ENCODE results near the gene USP5. TPM values are rescaled to one million over a fixed set of nuclear protein-coding genes. Genes with fewer than 3 reads are reported as not detected.

USP5 gene
- total RNA-seq, 2 experiments from 2014 or later: 31.8 to 33.4 TPM

DNA sequence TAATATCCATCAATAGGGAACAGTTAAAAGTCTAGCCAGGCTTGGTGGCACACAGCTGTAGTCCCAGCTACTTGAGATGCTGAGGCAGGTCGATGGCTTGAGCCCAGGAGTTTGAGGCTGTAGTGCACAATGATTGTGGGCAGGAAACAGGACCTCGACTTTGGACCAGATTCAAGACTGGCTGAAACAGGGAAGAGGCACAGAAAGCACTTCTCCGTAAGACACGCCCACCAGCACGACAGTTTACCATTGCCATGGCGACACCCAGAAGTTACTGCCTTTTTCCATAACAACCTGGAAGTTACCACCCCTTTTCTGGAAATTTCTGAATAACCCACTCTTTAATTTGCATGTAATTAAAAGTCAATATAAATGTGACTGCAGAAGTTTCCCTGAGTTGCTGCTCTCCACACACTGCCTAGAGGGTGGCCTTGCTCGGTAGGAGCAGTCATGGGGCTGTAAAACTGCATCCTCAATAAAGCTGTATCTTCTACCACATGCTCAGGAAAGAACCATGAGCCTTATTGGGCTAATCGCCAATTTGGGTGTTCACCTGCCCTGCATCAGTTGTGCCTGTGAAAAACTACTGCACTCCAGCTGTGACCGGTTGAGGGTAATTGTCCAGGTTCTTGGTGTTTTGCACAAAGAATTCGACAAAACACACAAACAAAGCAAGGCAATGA, 48.0 kb downstream of the USP5 start:
- Histone ChIP-seq H3K9me3 (ENCODE audit: control insufficient read depth in 1 of 2, insufficient read depth in 1 of 2, low read length in 2 of 2) (no peaks in the 10 kb centered on the region), H3K27ac (ENCODE audit: low read depth in 1 of 2, low read length in 2 of 2) (no peak overlapping the region), H3K4me3 (ENCODE audit: low read length) (no peak overlapping the region), H3K27me3 (ENCODE audit: control insufficient read depth in 1 of 2, insufficient read depth in 2 of 2, low read length in 2 of 2) (no peaks in the 10 kb centered on the region), H3K36me3 (ENCODE audit: insufficient read depth, low read length) (no peaks in the 10 kb centered on the region), H3K4me1 (ENCODE audit: insufficient read depth, low read length) (peaks cover 12% of the 10 kb centered on the region)
- Mint-ChIP-seq H3K4me3 (no peak overlapping the region), H3K27me3 (no peaks in the 10 kb centered on the region), H3K36me3 (ENCODE audit: low read depth) (no peaks in the 10 kb centered on the region), H3K4me1 (ENCODE audit: low read depth) (no peaks in the 10 kb centered on the region), H3K9me3 (no peaks in the 10 kb centered on the region), H3K27ac (no peak overlapping the region)
- intact Hi-C loops (cut with DNase I, micrococcal nuclease): loop anchor here in 1 of 2 experiments (10.0 kb wide), 1 partner anchor 295 kb away; no protein-coding TSS in a partner anchor
- CTCF ChIA-PET: interaction anchor here (1.3 to 2.2 kb wide), 2 partner anchors 9 to 27 kb away, joined by 5 to 12 read pairs; partner anchors contain the start of gene SPSB2
- DNase-seq (peak in 3 of 14 experiments; percentile 29 to 50 (median 48)), ATAC-seq (ENCODE audit: poor library complexity) (no peak)
- POLR2A ChIA-PET: interaction anchor here (1.2 to 1.5 kb wide), 2 partner anchors 27 to 44 kb away, joined by 3 to 4 read pairs; partner anchors contain the start of genes C12orf57 and RNU7-1
- TF ChIP-seq, protein P1, sequence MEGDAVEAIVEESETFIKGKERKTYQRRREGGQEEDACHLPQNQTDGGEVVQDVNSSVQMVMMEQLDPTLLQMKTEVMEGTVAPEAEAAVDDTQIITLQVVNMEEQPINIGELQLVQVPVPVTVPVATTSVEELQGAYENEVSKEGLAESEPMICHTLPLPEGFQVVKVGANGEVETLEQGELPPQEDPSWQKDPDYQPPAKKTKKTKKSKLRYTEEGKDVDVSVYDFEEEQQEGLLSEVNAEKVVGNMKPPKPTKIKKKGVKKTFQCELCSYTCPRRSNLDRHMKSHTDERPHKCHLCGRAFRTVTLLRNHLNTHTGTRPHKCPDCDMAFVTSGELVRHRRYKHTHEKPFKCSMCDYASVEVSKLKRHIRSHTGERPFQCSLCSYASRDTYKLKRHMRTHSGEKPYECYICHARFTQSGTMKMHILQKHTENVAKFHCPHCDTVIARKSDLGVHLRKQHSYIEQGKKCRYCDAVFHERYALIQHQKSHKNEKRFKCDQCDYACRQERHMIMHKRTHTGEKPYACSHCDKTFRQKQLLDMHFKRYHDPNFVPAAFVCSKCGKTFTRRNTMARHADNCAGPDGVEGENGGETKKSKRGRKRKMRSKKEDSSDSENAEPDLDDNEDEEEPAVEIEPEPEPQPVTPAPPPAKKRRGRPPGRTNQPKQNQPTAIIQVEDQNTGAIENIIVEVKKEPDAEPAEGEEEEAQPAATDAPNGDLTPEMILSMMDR (IDR thresholded peaks at IDR 0.05): no peak

DNA sequence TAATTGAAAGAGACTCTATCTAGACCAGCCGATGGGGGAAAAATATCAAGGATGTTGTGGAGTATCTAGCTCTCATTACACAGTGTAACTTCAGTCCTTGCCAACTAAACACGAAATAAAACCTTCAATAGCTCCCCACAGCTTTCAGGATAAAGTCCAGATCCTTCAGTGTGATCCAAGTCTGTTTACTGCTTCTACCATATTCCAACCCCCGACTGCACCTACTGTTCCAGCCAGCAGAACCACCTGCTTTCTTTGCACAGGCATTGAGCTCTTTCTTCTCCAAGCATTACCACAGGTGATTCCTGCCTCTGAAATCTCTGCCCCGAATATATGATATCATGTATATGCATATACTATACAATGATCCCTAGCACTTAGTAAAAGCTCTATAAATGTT, 50.5 kb downstream of the USP5 start:
- Histone ChIP-seq H3K27ac (ENCODE audit: low read depth in 1 of 2, low read length in 2 of 2) (no peak overlapping the region), H3K27me3 (ENCODE audit: control insufficient read depth in 1 of 2, insufficient read depth in 2 of 2, low read length in 2 of 2) (no peaks in the 10 kb centered on the region), H3K4me3 (ENCODE audit: low read length) (no peak overlapping the region), H3K9me3 (ENCODE audit: control insufficient read depth in 1 of 2, insufficient read depth in 1 of 2, low read length in 2 of 2) (no peaks in the 10 kb centered on the region), H3K4me1 (ENCODE audit: insufficient read depth, low read length) (peaks cover 21% of the 10 kb centered on the region), H3K36me3 (ENCODE audit: insufficient read depth, low read length) (no peaks in the 10 kb centered on the region)
- no peaks in the 10 kb centered on the region for H3K36me3 Mint-ChIP-seq (ENCODE audit: low read depth)
- H3K9me3 Mint-ChIP-seq: no peaks in the 10 kb centered on the region
- ATAC-seq (ENCODE audit: poor library complexity) (no peak), DNase-seq (no peak)
- POLR2A ChIA-PET: interaction anchor here (1.1 kb wide), 1 partner anchor 12 kb away, joined by 3 read pairs; no protein-coding TSS in a partner anchor
- intact Hi-C loops (cut with DNase I, micrococcal nuclease): loop anchor here in 1 of 2 experiments (10.0 kb wide), 1 partner anchor 292 kb away; no protein-coding TSS in a partner anchor
- no peaks in the 10 kb centered on the region for H3K4me1 Mint-ChIP-seq (ENCODE audit: low read depth)
- H3K27ac Mint-ChIP-seq: no peak overlapping the region
- CTCF ChIA-PET: interaction anchor here (1.5 to 2.6 kb wide), 2 partner anchors 11 to 35 kb away, joined by 4 to 15 read pairs; no protein-coding TSS in a partner anchor
- H3K4me3 Mint-ChIP-seq: no peak overlapping the region
- TF ChIP-seq, protein P1 (IDR thresholded peaks at IDR 0.05): no peak
- H3K27me3 Mint-ChIP-seq: no peaks in the 10 kb centered on the region

DNA sequence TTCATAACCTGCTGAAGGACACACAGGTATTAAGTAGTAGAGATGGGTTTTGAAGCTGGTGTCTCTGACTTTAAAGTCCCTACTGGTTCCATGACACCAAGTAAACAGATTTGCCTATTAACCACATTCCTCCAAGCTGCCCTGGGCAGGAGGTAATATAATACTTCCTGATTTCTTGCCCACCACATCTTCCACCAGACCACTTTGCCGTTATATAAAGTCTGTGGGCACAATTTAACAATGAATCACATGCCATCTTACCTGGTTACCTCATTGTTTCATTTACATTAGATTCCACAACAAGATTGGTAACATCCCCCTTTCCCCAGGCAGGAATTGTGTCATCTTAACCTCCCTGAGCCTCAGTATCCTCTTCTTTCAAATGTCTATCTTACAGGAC, 51.8 kb downstream of the USP5 start:
- ChIA-PET CTCF (interaction anchor here (1.9 to 5.6 kb wide), 6 partner anchors 13 to 58 kb away, joined by 6 to 43 read pairs (median 12); partner anchors contain the start of gene SPSB2), POLR2A (interaction anchor here (1.1 to 3.0 kb wide), 4 partner anchors 10 to 40 kb away, joined by 3 to 14 read pairs (median 13); partner anchors contain the start of genes C12orf57, RNU7-1 and SPSB2)
- no peak overlapping the region for H3K4me3 ChIP-seq (ENCODE audit: low read length)
- intact Hi-C loops (cut with DNase I, micrococcal nuclease): loop anchor here (1.0 to 10.0 kb wide), 4 partner anchors 12 to 291 kb away; partner anchors contain the start of gene SPSB2 (in 1 of the 2)
- no peaks in the 10 kb centered on the region for H3K36me3 ChIP-seq (ENCODE audit: insufficient read depth, low read length)
- H3K27ac ChIP-seq (ENCODE audit: low read depth in 1 of 2, low read length in 2 of 2): peak overlapping the region in 1 of 2 donors; percentile 70
- Mint-ChIP-seq H3K27me3 (no peaks in the 10 kb centered on the region), H3K4me3 (peak overlapping the region; percentile 22), H3K4me1 (ENCODE audit: low read depth) (no peaks in the 10 kb centered on the region), H3K36me3 (ENCODE audit: low read depth) (peaks cover 4% of the 10 kb centered on the region), H3K27ac (no peak overlapping the region), H3K9me3 (no peaks in the 10 kb centered on the region)
- ATAC-seq (ENCODE audit: poor library complexity): no peak
- no peaks in the 10 kb centered on the region for H3K9me3 ChIP-seq (ENCODE audit: control insufficient read depth in 1 of 2, insufficient read depth in 1 of 2, low read length in 2 of 2)
- TF ChIP-seq, protein P1 (IDR thresholded peaks at IDR 0.05): no peak
- no peaks in the 10 kb centered on the region for H3K27me3 ChIP-seq (ENCODE audit: control insufficient read depth in 1 of 2, insufficient read depth in 2 of 2, low read length in 2 of 2)
- H3K4me1 ChIP-seq (ENCODE audit: insufficient read depth, low read length): peaks cover 21% of the 10 kb centered on the region
- DNase-seq: no peak
